ENCODE measurements around the gene FAM3C.

GRCh38 chr7:121411597-121411979 lies 15.5 kb upstream of the FAM3C start:
- TF ChIP-seq CTCF (IDR thresholded peaks at IDR 0.05; ENCODE audit: low read length), result no peak
- TF ChIP-seq EZH2 (optimal IDR thresholded peaks at IDR 0.05; ENCODE audit: low read depth, low read length), result no peak

Measured in MM.1S (cell line).